A673 (cell line): Measurements from ENCODE around the gene ITGA11. TPM values are rescaled to one million over a fixed set of nuclear protein-coding genes. Genes with fewer than 3 reads are reported as not detected.

Experiments
- BruUV-seq: library from RNA; stranded (reverse); fragments of 400-500 nt; replicated peaks from 2 replicates; lab custom pipeline; 2021; lab: Mats Ljungman, UMichigan
- CTCF ChIA-PET: fragments of 300-600 bp; sonication (Branson Sonifier 250); formaldehyde crosslinking; loops from one replicate; lab custom pipeline; 2022; ENCODE audit warnings: antibody characterized with exemption; lab: Charles Lee
- POLR2A ChIA-PET: fragments of 300-600 bp; sonication (Branson Sonifier 250); formaldehyde crosslinking; loops from one replicate; lab custom pipeline; 2022; ENCODE audit warnings: antibody characterized with exemption; ENCODE audit not compliant: low non-redundant PET; lab: Charles Lee
- DNase-seq: peaks from one replicate; pipeline ENCODE4 v3.0.0-alpha.2; 2015; ENCODE audit warnings: low spot score
- H3K27ac ChIP-seq: fragments of 200-600 bp; sonication (generic); 2 replicates; pipeline ENCODE4 v1.5.1; 2016; ENCODE audit warnings: mixed run types, low read depth, mild to moderate bottlenecking, mixed read lengths, antibody characterized with exemption, low read length; ENCODE audit not compliant: poor library complexity, severe bottlenecking
- H3K27me3 ChIP-seq: fragments of 200-600 bp; sonication (generic); replicated peaks from 2 replicates; pipeline ENCODE4 v1.6.1; 2017; ENCODE audit warnings: mixed run types, low read depth, mild to moderate bottlenecking, mixed read lengths, antibody characterized with exemption, low read length; ENCODE audit not compliant: insufficient read depth, poor library complexity
- H3K36me3 ChIP-seq: fragments of 200-600 bp; sonication (generic); 2 replicates; pipeline ENCODE4 v1.6.1; 2016; ENCODE audit warnings: mixed run types, mild to moderate bottlenecking, mixed read lengths, antibody characterized with exemption, low read length; ENCODE audit not compliant: insufficient read depth, poor library complexity, severe bottlenecking
- H3K4me1 ChIP-seq: fragments of 200-600 bp; sonication (generic); 2 replicates; pipeline ENCODE4 v1.6.1; 2017; ENCODE audit warnings: mixed run types, mild to moderate bottlenecking, mixed read lengths, antibody characterized with exemption, low read length; ENCODE audit not compliant: insufficient read depth, poor library complexity, severe bottlenecking
- H3K4me3 ChIP-seq: fragments of 200-600 bp; sonication (generic); 2 replicates; pipeline ENCODE4 v1.5.1; 2016; ENCODE audit warnings: low read depth, mixed run types, mild to moderate bottlenecking, mixed read lengths, low read length; ENCODE audit not compliant: poor library complexity, severe bottlenecking
- H3K9me3 ChIP-seq: fragments of 200-600 bp; sonication (generic); 2 replicates; pipeline ENCODE4 v1.6.1; 2016; ENCODE audit warnings: mixed run types, low read depth, mild to moderate bottlenecking, mixed read lengths, antibody characterized with exemption, low read length; ENCODE audit not compliant: poor library complexity, severe bottlenecking
- CTCF ChIP-seq: fragments of 300-800, 200-600 bp; sonication (generic); conservative IDR thresholded peaks from 2 replicates; pipeline ENCODE4 v1.5.1; 2017; ENCODE audit warnings: low read depth, mild to moderate bottlenecking, antibody characterized with exemption, low read length, moderate library complexity, mixed read lengths
- EZH2 ChIP-seq: fragments of 200-600 bp; sonication (generic); IDR thresholded peaks from 2 replicates; pipeline ENCODE4 v1.6.1; 2017; ENCODE audit warnings: borderline replicate concordance, low read depth, mild to moderate bottlenecking, mixed read lengths, antibody characterized with exemption, low read length; ENCODE audit not compliant: poor library complexity, severe bottlenecking
- intact Hi-C: fragments of 100-400 bp; cut with micrococcal nuclease; formaldehyde crosslinking; loops from one replicate; pipeline ENCODE4 v1.10.0; 2022; ENCODE audit not compliant: unreplicated experiment
- total RNA-seq: library from RNA; stranded (reverse); gene quantifications from 2 replicates; pipeline ENCODE4 v1.2.3, GENCODE V29; 2021

The ITGA11 gene
- total RNA-seq, 1 experiment from 2014 or later = 0.45 TPM

GRCh38 chr15:68311859-68312557 is 120.0 kb downstream of the ITGA11 start:
- POLR2A ChIA-PET = interaction anchor here (0.5 kb wide), 1 partner anchor 140 kb away, joined by 3 read pairs; no protein-coding TSS in a partner anchor
- no peak overlapping the region for H3K4me3 ChIP-seq
- no peaks in the 10 kb centered on the region for H3K27me3 ChIP-seq
- no peak for DNase-seq
- CTCF ChIA-PET = no interaction called here
- no peaks in the 10 kb centered on the region for H3K9me3 ChIP-seq
- intact Hi-C loops = no loop called here
- no peak for TF ChIP-seq CTCF
- no peak for TF ChIP-seq EZH2
- H3K4me1 ChIP-seq = no peaks in the 10 kb centered on the region
- H3K36me3 ChIP-seq = no peaks in the 10 kb centered on the region
- no TSS peak for BruUV-seq
- H3K27ac ChIP-seq = no peak overlapping the region

- intact Hi-C loops = no loop called here
- BruUV-seq = no TSS peak
- POLR2A ChIA-PET = interaction anchor here (0.5 kb wide), 1 partner anchor 141 kb away, joined by 3 read pairs; no protein-coding TSS in a partner anchor
These were observed 120.5 kb downstream of the ITGA11 start for GRCh38 chr15:68311464-68311835.

GRCh38 chr15:68310804-68311463 is 121.0 kb downstream of the ITGA11 start:
- no peaks in the 10 kb centered on the region for H3K27me3 ChIP-seq
- no peak overlapping the region for H3K4me3 ChIP-seq
- intact Hi-C loops = no loop called here
- H3K9me3 ChIP-seq = no peaks in the 10 kb centered on the region
- no peaks in the 10 kb centered on the region for H3K4me1 ChIP-seq
- ChIA-PET POLR2A (no interaction called here), CTCF (no interaction called here)
- no peak for TF ChIP-seq EZH2
- no peak for TF ChIP-seq CTCF
- no peak overlapping the region for H3K27ac ChIP-seq
- DNase-seq = no peak
- no TSS peak for BruUV-seq
- H3K36me3 ChIP-seq = no peaks in the 10 kb centered on the region

More at GRCh38 chr15:68311464-68311835, 120.5 kb downstream of the ITGA11 start:
- H3K4me1 ChIP-seq = no peaks in the 10 kb centered on the region
- no peaks in the 10 kb centered on the region for H3K36me3 ChIP-seq
- no peak for TF ChIP-seq EZH2
- no peak for TF ChIP-seq CTCF
- H3K27ac ChIP-seq = no peak overlapping the region
- H3K27me3 ChIP-seq = no peaks in the 10 kb centered on the region
- no peak for DNase-seq
- CTCF ChIA-PET = no interaction called here
- no peak overlapping the region for H3K4me3 ChIP-seq
- no peaks in the 10 kb centered on the region for H3K9me3 ChIP-seq
